HG02610 (cell line): ENCODE measurements around the gene CMTM6.
"Not testable (repeated sequence)": the region's sequence is repeated elsewhere in the genome, so short reads cannot be mapped to it uniquely, and the experiment has no call there.

Source experiments
- ATAC-seq: cut with Tn5 transposase; IDR thresholded peaks from one replicate; pipeline ENCODE4 v1.9.1; 2021; ENCODE audit warnings: mild to moderate bottlenecking, moderate library complexity; ENCODE audit not compliant: unreplicated experiment

The CMTM6 gene, protein sequence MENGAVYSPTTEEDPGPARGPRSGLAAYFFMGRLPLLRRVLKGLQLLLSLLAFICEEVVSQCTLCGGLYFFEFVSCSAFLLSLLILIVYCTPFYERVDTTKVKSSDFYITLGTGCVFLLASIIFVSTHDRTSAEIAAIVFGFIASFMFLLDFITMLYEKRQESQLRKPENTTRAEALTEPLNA

DNA sequence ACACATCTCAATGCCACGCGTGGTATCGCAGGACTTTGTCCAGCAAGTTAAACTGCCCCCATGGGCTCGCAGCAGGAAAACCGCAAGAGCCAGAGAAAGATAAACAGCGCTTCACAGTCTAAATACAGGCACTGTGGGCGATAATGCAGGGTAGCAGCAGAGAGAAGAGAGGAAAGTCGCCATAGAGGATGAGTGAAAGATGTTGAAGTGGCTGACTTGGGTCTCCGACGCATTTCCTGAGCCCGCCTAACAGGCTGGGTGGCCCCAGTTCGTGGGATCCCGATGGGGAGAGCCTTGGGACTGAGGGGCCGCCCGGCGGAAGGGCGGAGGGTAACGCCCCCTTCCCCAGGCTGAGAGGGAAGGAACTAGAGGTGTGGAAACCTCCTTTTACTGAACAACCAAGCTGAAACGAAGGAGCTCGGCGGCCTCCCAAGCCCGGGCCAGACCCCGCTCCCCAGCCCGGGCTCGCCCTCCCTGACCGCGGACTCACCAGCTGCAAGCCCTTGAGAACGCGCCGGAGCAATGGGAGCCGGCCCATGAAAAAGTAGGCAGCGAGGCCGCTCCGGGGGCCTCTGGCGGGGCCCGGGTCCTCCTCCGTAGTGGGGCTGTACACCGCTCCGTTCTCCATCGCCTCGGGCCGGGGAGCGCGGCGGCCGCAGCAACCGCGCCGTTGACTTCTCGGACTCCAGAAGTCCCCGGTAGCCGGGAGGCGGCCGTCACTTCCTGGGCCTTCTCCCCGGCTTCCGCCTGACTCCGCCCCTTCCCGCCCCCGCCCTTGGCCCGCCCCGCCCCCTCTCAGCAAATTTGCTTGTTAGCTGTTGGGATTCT lies at the start of gene CMTM6:
CMTM6 (minus strand) TSS at position 735 of the 828 bp plus-strand sequence; CDS start at position 628, 107 bp downstream.
- peak; percentile 77 for ATAC-seq

DNA sequence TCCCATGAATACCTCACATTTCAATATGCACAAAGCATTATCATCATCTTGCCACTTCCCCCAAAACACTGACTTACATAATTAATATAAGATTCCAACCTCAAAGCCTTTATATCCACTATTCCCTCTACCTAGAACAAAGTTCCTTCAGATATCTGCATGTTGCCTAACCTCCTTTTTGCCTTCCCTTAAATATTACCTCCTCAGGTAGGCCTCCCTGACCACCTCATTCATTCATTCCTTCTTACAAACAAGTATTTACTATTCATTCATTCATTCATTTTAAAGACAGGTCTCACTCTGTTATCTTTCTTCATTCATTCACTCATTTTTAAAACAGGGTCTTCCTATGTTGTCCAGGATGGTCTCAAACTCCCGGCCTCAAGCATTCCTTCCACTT lies 49.4 kb upstream of the CMTM6 start:
- ATAC-seq = no peak

DNA sequence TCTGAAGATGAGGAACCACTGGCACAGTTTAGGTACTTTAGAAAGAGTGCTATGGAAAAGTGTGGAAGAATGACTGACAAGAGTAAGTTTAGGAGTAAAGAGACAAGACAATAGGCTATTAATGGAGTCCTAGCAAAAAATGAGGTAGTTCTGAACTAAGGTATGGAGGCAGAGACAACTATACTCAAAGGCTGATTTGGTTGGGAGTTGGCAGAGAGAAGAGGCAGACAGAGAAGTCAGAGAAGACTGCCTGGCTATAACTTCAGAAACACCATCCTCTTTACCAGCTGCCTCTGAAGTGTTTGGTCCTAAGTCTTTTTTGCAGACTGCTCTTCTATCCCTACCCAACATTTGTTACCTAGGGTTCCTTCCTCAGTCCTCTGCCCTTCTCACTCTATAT lies 48.8 kb upstream of the CMTM6 start:
- peak; percentile 19 for ATAC-seq

DNA sequence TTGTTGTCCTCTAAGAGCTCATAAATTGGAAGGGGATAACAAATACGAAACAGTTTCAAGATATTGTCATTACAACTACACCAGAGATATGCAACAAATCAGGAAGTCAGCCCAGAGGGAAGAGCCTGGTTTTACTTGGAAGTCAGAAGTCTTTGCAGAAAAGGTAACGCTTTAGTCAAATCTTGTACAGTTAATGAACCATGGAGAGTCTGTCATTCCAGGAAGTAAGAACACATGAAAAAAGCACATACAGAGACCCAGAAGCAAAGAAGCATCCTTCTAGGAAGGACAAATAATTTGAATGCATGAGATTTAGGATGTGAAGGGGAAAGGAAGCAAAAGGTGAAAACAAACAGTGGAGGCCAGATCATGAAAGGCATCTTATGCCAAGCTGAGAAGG lies 48.4 kb upstream of the CMTM6 start:
- ATAC-seq = peak; percentile 46

DNA sequence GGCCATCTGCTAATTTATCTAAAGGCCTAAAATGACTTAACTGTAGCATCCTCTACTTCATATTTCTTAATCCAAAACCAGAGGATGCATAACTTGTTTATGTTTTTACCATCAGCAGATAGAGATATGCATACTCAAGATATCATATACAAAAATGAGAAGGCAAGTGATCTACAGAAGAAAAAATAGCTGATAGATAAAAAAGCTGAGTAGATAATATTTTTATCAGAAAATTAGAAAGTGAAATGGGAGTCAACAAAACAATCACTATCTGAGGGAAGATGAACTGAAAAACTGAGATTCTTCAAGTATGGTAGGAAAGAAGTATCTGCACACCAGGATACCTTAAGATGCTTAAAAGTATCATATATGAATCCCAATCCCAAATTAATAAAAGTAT lies 42.7 kb upstream of the CMTM6 start:
- no peak for ATAC-seq

DNA sequence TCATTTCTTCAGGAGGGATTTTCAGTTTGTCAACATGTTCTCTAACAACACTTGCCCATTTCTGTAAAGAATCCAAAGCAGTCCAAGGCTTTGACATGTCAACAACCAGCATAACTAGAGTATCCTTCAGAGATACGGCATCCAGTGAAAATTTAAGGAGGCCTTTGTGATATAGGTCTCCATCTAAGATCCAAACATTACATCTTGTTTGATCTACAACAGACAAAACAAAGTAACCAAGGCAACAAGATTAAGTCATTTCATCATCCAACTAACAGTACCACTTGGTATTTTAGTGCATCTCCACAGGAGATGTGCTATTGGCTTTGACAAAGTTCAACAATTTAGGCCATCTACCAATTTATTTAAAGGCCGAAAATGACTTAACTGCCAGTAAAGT lies 42.2 kb upstream of the CMTM6 start:
- no peak for ATAC-seq

DNA sequence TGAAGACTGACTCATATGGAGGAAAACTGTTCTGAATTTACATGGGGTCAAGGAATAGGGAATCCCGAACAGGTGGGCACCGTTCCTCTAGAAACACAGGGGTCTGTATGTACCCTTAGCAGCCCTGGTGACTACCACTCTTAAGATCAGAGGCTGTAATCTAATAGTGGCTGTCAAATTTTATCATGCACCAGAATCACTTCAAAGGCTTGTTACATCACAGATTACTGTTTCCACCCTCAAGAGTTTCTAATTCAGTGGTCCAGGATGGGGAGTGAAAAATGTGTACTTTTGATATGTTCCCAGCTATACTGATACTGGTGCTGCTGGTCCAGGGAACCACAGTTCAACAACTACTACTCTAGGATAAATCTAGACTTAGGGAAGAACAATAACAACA lies 40.2 kb upstream of the CMTM6 start:
- ATAC-seq = no peak

DNA sequence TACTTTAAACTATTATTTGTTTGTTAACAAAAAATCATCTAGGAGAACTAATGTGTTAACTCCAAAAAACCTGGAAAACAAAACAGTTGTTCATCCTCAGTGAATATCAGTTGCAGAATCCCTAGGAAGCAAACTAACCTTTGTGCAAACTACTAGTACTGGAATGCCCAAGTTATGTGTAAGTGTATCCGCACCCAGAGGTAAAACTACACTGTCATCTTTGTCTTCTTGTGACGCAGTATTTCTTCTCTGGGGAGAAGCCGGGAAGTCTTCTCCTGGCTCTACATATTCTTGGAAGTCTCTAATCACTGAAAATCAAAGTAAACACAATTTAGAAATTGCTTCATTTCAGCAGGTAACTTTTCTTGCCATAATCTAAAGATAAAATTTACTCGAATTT lies 38.2 kb upstream of the CMTM6 start:
- no peak for ATAC-seq

DNA sequence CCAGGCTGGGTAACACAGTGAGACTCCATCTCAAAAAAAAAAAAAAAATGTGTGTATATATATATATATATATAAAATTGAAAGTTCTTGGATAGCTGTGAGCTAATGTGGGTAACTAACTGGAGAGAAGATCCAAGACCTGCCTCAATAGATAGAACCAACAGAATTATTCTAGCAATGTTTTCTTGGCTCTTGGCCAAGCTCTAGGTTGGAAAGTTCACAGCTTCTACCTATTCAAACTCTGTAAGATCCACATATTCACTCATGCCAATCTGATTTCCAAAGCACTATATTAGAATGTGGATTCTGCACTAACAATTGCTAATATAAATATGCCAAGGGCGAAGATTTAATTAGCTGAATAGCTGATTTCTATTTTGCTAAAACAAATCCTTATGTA lies 29.8 kb upstream of the CMTM6 start:
- no peak for ATAC-seq

DNA sequence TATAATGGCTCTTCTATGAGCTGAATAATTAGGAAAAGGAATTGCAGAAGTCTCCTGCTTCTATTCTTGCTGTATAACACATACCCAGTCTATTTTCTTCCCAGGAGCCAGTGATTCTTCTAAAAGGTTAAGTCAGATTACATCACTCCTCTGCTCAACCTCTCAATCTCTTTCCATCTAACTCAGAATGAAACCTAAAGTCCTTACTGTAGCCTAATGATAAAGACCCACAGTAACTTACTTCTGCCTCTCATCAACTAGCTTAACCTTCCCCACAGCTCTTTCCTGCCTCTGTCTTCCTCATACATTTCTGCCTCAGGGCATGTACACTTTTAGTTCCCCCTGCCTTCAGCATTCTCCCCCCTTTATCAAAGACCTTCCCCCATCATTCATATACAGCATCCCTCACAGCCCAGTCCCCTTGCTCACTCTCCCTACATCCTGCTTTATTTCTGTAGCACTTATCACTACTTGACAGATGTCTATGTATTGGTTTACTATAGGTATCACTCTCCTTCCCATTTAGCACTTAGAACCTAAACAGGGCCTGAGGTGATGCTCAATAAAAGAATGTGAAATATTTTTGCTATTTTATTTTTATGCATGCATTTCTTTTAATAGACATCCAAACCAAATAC lies 28.5 kb upstream of the CMTM6 start:
- peak; percentile 77 for ATAC-seq

DNA sequence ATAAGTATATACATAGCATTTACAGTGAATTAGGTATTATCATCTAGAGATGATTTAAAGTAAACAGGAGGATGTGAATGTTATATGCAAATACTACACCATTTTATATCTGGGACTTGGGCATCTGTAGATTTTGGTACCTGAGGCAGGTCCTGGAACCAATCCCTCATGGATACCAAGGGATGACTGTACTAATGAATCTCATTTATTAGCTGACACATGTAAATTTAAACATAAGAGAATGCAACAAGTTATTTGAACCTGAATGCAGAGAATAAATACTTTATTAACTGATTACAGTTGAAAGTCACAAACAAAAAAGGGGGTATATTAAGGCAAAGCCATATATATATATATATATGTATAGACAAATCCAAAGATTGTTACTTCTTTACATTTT lies 23.1 kb upstream of the CMTM6 start:
- no peak for ATAC-seq

DNA sequence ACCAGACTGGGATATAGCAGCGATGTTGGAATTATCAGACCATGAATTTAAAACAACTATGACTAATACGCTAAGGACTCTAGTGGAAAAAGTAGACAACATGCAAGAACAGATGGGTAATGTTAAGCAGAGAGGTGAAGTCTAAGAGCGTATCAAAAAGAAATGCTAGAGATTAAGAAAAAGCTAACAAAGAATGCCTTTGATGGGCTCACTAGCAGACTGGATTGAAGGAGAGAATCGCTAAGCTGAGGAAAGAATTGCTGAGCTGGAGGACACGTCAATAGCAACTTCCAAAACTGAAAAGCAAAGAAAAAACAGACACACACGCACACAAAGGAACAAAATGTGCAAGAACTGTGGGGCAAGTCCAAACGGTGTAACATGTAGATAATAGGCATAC lies 20.0 kb upstream of the CMTM6 start:
- no peak for ATAC-seq

DNA sequence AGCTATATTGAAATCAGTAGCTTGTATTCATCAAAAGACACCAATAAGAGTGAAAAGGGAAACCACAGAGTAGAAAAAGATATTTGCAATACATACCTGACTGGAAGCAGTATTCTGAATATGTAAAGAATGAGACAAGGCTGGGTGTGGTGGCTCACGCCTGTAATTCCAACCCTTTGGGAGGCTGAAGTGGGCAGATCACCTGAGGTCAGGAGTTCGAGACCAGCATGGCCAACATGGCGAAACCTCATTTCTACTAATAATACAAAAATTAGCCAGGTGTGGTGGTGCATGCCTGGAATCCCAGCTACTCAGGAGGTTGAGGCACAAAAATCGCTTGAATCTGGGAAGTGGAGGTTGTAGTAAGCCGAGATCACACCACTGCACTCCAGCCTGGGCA lies 16.3 kb upstream of the CMTM6 start:
- ATAC-seq = not testable (repeated sequence)

DNA sequence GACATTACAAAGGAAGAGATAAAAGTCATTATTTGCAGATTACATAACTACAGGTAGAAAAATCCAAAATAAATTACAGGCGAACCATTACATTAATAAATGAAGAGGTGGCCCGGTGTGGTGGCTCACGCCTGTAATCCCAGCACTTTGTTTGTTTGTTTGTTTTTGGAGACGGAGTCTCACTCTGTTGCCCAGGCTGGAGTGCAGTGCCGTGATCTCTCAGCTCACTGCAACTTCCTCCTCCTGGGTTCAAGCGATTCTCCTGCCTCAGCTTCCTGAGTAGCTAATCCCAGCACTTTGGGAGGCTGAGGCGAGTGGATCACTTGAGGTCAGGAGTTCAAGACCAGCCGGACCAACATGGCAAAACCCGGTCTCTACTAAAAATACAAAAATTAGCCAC lies 14.1 kb upstream of the CMTM6 start:
- peak; percentile 18 for ATAC-seq

DNA sequence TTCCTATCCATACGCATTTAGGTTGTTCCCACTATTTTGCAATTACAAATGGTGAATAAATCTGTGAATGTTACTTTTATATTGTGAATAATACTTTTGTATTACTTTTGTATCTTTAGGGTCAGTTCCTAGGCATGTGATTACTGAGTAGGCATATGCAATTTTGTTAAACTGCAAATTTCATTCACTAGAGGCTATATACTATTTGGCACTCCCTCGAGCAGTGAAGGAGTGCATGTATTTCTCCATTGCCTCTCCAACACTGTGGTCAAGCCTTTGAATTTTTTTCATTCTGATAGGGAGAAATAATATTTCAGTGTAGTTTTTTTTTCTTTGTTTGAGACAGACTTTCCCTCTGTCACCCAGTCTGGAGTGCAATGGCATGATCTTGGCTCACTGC lies 8.4 kb upstream of the CMTM6 start:
- no peak for ATAC-seq

DNA sequence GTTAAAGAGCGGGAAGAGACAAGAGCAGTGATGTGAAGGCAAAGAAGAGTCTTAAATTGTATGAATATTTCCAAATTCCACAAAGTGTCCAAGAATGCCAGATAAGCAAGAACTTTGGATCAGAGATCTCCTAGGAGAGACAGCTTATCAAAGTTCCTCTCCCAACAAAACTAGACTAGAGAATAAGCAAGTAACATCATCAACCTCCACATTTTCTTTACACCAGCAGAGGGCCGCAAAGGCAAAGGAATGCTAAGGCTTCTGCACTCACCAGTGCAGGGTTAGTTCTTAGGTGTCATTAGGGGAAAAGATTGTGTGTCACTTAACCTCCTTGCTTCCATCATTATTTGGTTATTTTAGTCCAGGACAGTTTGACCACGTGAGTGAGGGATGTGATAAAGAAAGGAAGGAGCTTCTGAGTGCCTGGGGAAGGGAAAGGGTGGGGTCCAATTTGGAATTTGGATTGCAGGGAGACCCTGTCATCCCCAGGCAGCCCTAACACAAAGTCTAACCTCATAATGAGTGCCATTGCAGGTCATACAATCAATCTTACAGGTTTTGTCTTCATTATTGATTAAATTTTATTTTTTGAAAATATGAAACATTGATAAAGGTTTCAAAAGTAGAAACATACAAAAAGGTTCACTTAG lies 7.5 kb upstream of the CMTM6 start:
- peak; percentile 80 for ATAC-seq

DNA sequence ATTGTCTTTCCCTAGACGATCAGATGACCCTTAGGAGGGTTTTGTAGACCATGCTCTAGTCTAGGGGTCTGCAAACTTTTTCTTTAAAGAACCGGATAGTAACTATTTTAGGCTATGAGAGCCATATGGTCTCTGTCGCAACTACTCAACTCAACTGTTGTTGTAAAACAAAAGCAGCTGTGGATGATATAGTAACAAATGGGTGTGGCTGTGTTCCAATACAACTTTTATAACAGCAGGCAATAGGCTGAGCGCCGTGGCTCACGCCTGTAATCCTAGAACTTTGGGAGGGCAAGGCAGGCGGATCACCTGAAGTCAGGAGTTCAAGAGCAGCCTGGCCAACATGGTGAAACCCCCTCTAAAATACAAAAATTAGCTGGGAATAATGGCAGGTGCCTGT lies 6.1 kb upstream of the CMTM6 start:
- ATAC-seq = no peak

DNA sequence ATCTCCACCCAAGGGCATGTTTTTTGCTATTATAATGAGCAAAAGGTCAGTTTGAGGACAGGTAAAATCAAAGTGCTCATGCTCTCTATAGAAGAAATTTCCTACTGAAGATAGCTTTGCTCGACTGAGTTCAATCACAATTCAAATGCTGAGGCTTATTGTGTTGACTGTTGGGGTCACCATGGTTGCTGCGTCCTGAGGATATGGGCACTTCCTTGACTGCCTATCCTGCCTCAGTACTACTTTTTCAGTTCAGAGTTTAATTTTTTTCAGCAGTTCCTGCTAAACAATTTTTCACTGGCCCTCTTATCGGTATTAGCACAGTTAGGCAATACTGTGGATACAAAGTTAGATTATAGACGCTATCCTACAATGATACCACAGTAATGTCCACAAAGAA lies 3.8 kb upstream of the CMTM6 start:
- no peak for ATAC-seq

DNA sequence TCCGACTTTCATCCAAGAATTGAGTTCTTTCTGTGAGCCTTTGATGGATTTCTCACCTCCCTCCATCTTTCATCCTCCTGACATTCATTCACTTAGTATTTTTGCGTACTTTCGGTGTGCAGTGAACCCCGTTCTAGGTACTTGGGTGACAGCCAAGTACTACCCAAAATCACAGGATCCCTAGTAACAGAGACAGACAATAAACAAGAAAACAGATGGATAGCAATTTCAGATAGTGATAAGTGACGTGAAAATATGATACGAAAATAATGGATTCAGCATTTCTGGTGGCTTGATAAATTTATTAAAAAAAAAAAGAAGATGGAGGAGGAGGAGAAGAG lies 264 bp upstream of the CMTM6 start:
- peak; percentile 7 for ATAC-seq

DNA sequence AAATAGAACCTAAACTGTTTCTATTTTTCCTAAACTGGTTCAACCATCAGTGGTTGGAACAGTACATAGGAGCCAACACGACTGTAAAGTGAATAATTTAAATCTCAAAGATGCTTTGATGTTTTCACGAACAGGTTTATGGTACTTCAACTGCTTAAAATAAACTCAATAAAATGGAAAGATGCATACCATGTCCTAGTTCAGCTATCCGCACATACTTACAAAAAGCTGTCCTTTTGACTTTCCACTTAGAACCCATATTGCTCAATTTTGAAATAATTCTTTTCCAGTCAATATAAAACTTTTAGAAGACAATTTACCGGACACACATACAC lies 902 bp downstream of the CMTM6 start:
- ATAC-seq = no peak

DNA sequence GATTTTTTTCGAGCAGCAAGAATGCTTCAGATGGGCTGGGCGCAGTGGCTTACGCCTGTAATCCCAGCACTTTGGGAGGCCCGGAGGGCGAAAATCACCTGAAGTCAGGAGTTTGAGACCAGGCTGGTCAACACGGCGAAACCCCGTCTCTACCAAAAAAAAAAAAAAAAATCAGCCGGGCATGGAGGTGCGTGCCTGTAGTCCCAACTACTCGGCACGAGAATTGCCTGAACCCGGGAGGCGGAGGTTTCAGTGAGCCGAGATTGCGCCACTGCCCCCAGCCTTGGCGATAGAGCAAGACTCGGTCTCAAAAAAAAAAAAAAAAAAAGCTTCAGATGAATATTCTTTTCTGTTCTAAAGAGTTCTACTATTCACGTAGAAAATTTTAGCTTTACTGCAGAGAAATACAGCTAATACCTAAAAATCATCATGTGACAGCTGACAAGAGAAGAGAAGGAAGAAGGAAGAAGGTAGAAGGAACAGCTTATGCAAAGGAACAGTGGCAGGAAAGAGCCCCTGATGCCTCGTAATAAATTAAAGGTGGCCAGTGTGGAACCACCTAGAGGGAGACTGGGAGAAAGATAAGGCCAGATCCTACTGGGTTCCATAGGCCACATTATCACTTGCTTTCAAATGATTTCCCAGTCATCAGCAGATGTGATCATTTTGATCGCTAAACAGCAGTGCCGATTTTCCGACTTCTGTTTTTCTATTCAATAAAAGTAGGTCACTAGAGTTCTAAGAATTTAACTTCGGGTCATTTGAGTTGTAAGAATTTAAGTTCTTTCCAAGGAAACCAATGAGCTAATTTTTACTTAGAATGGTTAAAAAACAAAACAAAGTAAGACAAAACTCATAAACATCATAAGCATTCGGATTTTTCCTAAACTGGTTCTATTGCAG lies 1.5 kb downstream of the CMTM6 start:
- no peak for ATAC-seq
